GM21723 (cell line): ENCODE data around the gene SENP5.
A peak's percentile ranks its signal among the peaks of the same experiment; 100 is the strongest.
"Not testable (repeated sequence)": the region's sequence is repeated elsewhere in the genome, so short reads cannot be mapped to it uniquely, and the experiment has no call there.

Source experiments
- ATAC-seq: cut with Tn5 transposase; IDR thresholded peaks from one replicate; pipeline ENCODE4 v1.9.1; 2021; ENCODE audit warnings: mild to moderate bottlenecking, moderate library complexity; ENCODE audit not compliant: unreplicated experiment

The SENP5 gene

GRCh38 chr3:196867507-196868296 lies at the start of gene SENP5:
Gene SENP5 (plus strand): TSS chr3:196867920. CDS start chr3:196885182, 17,262 bp downstream.
- ATAC-seq, result peak; percentile 88

GRCh38 chr3:196821806-196822355 lies 45.8 kb upstream of the SENP5 start:
- no peak for ATAC-seq

GRCh38 chr3:196829651-196830050 lies 38.1 kb upstream of the SENP5 start:
- not testable (repeated sequence) for ATAC-seq

- no peak for ATAC-seq
Measured at GRCh38 chr3:196835086-196835485, 32.6 kb upstream of the SENP5 start.

- not testable (repeated sequence) for ATAC-seq
Measured at GRCh38 chr3:196836626-196837025, 31.1 kb upstream of the SENP5 start.

- no peak for ATAC-seq
Measured at GRCh38 chr3:196837819-196838420, 29.8 kb upstream of the SENP5 start.

GRCh38 chr3:196839351-196839750 lies 28.4 kb upstream of the SENP5 start:
- not testable (repeated sequence) for ATAC-seq

GRCh38 chr3:196842567-196843434 lies 24.9 kb upstream of the SENP5 start:
- ATAC-seq, result no peak

- no peak for ATAC-seq
Measured at GRCh38 chr3:196843435-196844110, 24.1 kb upstream of the SENP5 start.

GRCh38 chr3:196844235-196845219 lies 23.2 kb upstream of the SENP5 start:
- ATAC-seq, result not testable (repeated sequence)

- not testable (repeated sequence) for ATAC-seq
Measured at GRCh38 chr3:196848375-196848774, 19.3 kb upstream of the SENP5 start.

GRCh38 chr3:196849180-196849741 lies 18.5 kb upstream of the SENP5 start:
- no peak for ATAC-seq

- not testable (repeated sequence) for ATAC-seq
Measured at GRCh38 chr3:196863000-196863399, 4.7 kb upstream of the SENP5 start.

GRCh38 chr3:196867155-196867506 lies 589 bp upstream of the SENP5 start:
- ATAC-seq, result no peak

GRCh38 chr3:196868297-196868661 lies 559 bp downstream of the SENP5 start:
- ATAC-seq, result peak; percentile 39

- ATAC-seq, result no peak
Measured at GRCh38 chr3:196872316-196872715, 4.6 kb downstream of the SENP5 start.

GRCh38 chr3:196874511-196875094 lies 6.9 kb downstream of the SENP5 start:
- not testable (repeated sequence) for ATAC-seq

GRCh38 chr3:196875258-196875657 lies 7.5 kb downstream of the SENP5 start:
- no peak for ATAC-seq

- no peak for ATAC-seq
Measured at GRCh38 chr3:196883361-196883760, 15.6 kb downstream of the SENP5 start.
